NCI-H69 (cell line): Measurements from ENCODE around the gene DEDD.

Experiments used
- DNase-seq: peaks from one replicate; lab custom pipeline; 2025; lab: John Stamatoyannopoulos, UW

Gene DEDD

DNA sequence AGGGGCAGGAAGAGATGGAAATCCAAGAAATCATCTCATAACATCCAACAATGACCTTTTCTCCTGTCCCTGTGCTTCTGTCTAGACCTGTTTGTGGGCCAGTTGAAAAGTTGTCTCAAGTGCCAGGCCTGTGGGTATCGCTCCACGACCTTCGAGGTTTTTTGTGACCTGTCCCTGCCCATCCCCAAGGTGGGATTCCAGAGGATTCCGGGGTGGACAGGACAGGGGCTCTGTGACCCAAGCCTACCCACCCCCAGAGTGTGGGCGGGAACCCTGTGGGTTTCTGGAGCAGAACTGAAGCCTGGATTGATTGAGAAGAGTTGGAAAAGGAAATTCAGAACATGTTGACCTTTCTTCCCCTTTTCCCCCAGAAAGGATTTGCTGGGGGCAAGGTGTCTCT is 31.3 kb upstream of the DEDD start:
- no peak for DNase-seq

DNA sequence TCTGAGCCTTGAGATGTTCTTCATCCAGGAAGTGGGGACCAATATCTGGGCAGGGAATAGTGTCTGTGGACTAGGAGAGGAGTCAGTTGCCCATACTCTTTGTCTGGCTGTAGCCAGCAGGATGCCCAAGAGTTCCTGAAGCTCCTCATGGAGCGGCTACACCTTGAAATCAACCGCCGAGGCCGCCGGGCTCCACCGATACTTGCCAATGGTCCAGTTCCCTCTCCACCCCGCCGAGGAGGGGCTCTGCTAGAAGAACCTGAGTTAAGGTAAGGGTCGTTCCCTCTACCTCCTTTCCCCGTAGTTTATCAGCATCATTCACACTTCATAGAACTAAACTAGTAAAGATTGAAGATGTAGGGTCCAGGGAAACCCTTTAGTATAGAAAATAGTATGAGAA is 30.3 kb upstream of the DEDD start:
- DNase-seq: no peak

GRCh38 chr1:161162052-161162451 is 29.6 kb upstream of the DEDD start:
- DNase-seq: no peak

DNA sequence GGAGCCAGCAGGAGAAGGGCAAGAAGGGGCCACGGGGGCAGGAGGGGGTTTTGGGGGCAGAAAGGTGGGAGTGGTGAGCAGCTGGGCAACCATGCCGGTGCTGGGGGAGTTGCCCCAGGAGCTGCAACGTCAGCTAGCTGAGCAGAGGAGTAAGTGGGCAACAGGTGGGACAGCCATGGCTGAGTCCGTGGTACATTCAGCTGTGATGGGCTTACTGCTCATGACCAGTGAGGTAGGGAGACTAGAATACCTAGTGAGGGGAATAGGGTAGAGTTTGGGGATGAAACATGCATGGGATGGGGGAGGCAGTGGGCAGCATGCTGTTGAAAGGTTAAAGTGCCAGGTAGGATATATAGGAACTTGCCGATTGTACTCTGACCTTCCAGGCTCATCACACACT is 29.2 kb upstream of the DEDD start:
- DNase-seq: no peak

- no peak for DNase-seq
Observed at GRCh38 chr1:161160671-161161145, 28.2 kb upstream of the DEDD start.

DNA sequence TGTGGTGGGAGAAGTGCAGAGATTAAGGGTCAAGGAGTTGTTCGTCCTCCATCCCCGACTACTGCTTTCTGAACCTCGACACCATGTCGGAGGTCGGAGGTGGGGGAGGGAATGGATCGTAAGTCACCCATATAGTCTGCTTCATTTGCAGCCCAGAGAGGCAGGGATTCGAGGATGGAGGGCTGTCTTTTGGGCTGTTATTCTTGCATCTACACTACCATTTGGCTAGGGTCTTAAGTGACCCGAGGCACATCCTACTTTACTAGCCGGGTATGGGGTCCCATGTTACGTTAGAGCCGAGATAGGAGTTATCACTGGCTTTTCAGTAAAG is 27.4 kb upstream of the DEDD start:
- DNase-seq: no peak

GRCh38 chr1:161159087-161159912 is 26.8 kb upstream of the DEDD start, which contains the start of gene USP21:
Gene USP21 (plus strand): TSS chr1:161159500. CDS start chr1:161160641, 1,141 bp downstream.
- DNase-seq: peak; percentile 97

DNA sequence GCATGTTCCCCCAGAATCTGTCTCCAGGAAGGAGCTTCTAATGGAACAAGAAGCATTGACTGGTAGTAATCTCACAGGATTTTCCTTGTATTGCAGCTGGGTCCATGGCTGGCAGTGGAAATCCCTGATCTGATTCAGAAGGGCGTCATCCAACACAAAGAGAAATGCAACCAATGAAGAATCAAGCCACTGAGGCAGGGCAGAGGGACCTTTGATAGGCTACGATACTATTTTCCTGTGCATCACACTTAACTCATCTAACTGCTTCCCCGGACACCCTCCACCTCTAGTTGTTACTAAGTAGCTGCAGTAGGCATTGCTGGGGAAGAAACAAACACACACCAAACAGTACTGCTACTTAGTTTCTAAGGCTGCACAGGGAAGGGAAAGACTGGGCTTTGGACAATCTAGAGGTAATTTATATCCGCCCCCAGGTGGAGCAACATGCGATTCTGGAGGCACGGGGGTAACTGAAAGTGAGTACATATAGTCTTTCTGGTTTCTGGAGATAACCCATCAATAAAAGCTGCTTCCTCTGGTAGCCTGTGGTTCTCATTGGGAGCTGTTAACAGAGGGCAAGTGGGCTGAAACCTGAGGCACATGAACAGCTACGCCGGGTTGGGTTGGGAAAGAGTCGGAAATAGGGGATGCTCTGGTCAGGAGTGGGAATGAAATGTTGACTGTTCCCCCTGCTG is 26.0 kb upstream of the DEDD start:
- DNase-seq: no peak

- DNase-seq: no peak
Observed at GRCh38 chr1:161157867-161158266, 25.4 kb upstream of the DEDD start.

DNA sequence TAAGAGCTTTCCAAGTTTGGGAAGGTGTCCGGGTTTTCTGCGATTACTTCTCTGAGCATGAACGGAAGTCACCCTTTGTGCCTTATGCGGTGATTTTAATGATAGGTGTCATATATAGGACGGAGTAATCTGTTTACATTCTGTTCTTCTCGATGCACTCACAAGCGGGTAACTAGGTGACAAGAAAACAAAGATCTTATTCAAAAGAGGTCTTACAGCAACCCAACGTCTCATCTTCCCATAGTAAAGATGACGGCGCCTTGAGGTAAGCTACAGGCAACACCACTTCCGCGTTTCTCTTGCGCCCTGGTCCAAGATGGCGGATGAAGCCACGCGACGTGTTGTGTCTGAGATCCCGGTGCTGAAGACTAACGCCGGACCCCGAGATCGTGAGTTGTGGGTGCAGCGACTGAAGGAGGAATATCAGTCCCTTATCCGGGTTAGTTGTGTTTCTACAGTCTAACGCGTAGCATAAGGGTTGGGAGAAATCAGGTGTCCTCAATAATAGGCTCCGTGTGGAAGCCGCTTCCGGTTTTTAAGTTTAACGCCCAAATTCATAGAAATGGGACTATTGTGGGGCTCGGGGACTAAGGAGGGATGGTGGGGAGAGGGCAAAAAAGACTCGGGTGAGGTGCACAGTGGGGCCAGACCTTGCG is 21.3 kb upstream of the DEDD start, which contains the start of gene UFC1:
Gene UFC1 (plus strand): TSS at position 297 of the 656 bp plus-strand sequence. CDS start 20 bp downstream, at position 317.
- peak; percentile 94 for DNase-seq

- DNase-seq: peak; percentile 46
Observed at GRCh38 chr1:161153176-161153575, 20.7 kb upstream of the DEDD start.

DNA sequence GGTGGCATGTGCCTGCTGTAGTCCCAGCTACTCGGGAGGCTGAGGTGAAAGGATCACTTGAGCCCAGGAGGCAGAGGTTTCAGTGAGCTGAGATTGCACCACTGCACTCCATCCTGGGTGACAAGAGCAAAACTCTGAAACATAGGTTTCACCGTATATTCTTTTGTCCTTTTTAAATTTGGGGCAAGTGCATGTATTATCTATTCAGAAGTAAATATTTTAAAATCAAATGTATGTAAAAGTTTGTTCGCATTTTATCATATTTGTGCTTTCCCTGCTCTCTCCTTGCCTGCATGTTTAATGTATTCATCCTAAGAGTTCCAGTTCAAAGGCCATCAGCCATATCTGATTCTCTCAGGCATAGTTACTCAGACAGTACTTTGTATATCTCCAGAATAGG is 13.4 kb upstream of the DEDD start:
- no peak for DNase-seq

DNA sequence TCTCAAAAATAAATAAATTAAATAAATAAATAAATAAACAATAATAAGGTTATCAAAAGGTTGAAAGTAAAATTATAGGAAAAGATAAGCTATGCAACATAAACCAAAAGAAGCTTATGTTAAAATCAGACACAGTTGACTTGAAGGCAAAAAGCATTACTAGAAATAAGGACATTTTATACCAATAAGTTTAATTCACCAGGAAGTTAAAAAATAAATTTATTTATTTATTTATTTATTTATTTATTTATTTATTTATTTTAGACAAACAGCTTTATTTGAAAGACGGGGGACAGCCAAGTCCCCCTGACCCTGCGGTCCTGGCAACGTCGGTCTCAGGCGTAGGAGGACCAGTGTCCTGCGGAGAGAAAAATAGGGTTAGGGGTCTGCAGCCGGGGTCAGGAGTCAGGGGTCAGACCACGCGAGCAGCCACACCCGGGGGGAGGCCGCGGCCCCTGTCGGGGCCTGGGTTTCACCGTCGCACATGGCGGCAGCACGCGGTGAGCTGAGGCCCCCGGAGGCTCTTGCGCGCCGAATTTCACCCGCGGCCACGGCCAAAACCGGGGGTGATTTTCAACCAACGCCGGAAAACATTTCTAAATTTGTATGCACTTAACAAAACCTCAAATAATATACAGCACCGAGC is 8.4 kb upstream of the DEDD start:
- DNase-seq: no peak

DNA sequence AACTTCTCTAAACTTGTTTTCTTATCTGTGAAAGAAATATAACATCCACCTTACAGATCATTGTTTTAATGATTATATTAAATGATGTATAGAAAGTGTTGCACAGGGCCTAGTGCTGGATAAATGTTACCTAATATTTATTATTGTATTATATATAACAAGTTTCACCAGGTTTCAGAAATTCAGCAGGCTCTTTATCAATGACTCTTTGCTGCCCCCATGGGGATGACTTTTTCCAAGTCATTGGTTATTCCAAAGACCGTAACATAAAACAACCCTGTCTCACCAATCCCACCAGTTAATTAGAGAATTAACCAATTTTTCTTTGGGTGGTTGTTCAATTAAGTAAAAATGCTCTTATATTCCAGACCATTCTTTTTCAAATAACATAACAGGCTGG is 7.3 kb upstream of the DEDD start:
- peak; percentile 56 for DNase-seq

DNA sequence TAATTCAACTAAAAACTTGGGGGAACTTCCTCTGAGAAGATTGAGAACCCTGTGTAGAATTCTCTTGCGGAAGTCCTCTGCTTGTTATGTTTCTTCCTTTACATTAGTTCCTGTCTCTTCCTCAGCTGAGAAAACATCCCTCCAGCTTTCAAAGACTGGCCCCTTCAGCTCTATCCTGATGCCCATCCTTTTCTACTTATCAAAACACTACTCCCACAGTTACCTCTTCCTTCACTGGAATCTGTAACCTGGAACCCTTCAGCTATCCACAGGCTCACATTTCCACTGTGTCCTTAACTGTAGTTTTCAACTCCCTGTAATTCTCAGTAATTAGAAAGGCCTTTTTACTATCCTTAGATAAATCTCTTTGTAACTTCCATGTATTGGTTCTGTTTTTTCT is 6.0 kb upstream of the DEDD start:
- DNase-seq: no peak

DNA sequence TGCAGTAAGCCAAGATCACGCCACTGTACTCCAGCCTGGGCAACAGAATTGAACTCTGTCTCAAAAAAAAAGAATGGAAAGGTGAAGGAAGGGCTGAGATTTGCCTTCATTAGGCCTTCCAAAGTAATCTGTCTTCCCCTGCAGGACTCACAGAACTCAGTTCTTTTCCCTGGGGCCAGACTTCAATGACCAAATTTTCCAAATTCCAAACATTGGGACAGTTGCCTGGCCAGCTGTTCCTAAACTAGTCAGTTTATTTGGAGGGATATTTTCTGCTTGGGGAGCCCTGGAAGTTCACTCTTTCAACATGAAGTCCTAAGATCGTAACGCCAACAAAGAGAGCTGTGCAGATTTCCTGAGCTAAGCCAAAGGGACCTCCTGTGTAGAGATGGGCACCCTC is 5.4 kb upstream of the DEDD start:
- no peak for DNase-seq

- peak; percentile 55 for DNase-seq
Observed at GRCh38 chr1:161133220-161133740, 813 bp upstream of the DEDD start.

DNA sequence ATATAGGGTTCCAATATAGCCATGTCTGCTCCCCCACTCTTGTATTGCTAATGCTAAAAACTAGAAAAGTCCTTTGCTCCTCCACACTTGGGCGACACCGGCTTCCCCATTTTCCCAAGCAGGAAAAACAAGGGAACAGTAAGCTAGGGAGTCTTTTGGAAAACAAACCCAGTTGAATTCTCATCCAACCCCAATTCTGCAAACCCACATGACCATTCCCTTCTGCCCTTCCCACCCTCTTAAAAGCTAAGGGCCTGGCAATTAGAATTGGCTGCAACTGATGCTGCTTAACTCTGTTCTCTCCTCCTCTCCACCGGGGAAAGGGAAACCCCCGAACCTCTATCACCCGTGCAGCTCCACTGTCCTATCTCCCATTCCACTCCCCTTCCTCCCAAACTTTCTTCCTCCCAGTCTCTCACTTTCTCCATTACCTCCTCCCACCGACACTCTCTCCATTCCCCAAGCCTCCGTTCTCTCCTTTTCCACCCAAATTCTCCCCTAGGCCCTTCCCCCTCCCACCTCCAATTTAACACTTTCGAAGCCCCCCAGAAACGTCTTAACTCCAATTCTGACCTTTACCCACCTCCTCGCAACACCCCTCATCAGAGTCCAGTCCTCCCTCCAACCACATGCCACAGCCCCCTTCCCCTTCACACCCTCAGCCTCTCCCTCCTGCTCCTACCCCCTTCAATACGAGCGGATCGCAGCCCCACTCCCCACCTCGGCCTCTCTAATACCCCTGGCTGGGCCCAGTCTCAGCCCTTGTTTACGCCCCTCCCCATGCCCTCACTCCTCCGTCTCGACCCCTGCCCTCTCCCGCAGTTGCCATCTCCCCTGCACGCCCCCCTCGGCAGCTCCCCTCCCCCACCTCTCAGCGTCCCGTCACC is 701 bp downstream of the DEDD start:
- peak; percentile 43 for DNase-seq

GRCh38 chr1:161130266-161130665 is 2.2 kb downstream of the DEDD start:
- no peak for DNase-seq

GRCh38 chr1:161128591-161129420 is 3.7 kb downstream of the DEDD start:
- DNase-seq: no peak
